ENCODE measurements around the gene SNX13.

- TF ChIP-seq POLR2A (IDR thresholded peaks at IDR 0.05), result no peak
- TF ChIP-seq CTCF (IDR thresholded peaks at IDR 0.05), result no peak
- no peak for TF ChIP-seq POLR2AphosphoS5 (IDR thresholded peaks at IDR 0.05)
These were observed 2.7 kb downstream of the SNX13 start for GRCh38 chr7:17937506-17938120.

All from sigmoid colon (tissue), 4 donors.